H1 (cell line): ENCODE results near the gene RNGTT. TPM values are rescaled to one million over a fixed set of nuclear protein-coding genes. Genes with fewer than 3 reads are reported as not detected.

ENCODE experiments used
- CTCF ChIA-PET: fragments of 300-600 bp; sonication (Branson Sonifier 250); formaldehyde crosslinking; loops from one replicate; lab custom pipeline; 2021; ENCODE audit not compliant: partially characterized antibody; lab: Charles Lee
- POLR2A ChIA-PET: fragments of 300-600 bp; sonication (Branson Sonifier 250); formaldehyde crosslinking; loops from one replicate; lab custom pipeline; 2021; ENCODE audit warnings: inconsistent platforms; ENCODE audit not compliant: partially characterized antibody; lab: Charles Lee
- DNase-seq, 2 experiments: peaks; one replicate each; pipeline versions ENCODE4 v3.0.0 to v3.0.0-alpha.2; 2010 to 2022; ENCODE audit warnings: low spot score in 2 of 2, low read depth in 1 of 2, mixed read lengths in 1 of 2
- FAIRE-seq: peaks from 2 replicates; lab custom pipeline; 2011; peaks lifted over from hg19 to GRCh38; lab: Jason Lieb, UNC
- H2AFZ ChIP-seq: 2 replicates; pipeline ENCODE4 v1.8.1; 2012; ENCODE audit warnings: low read length, inconsistent platforms
- H2AK5ac ChIP-seq: 2 replicates; pipeline ENCODE4 v1.6.1; 2013; ENCODE audit warnings: low read depth, low read length
- H2BK120ac ChIP-seq: replicated peaks from 2 replicates; pipeline ENCODE3; 2013; ENCODE audit warnings: low read depth, low read length, inconsistent platforms
- H2BK12ac ChIP-seq: 2 replicates; pipeline ENCODE4 v1.6.1; 2013; ENCODE audit warnings: low read depth, low read length
- H2BK15ac ChIP-seq: 2 replicates; pipeline ENCODE4 v1.6.1; 2013; ENCODE audit warnings: low read length
- H2BK20ac ChIP-seq: 2 replicates; pipeline ENCODE4 v1.6.1; 2013; ENCODE audit warnings: low read length
- H2BK5ac ChIP-seq: 2 replicates; pipeline ENCODE4 v1.6.1; 2013; ENCODE audit warnings: low read depth, low read length
- H3K14ac ChIP-seq: 2 replicates; pipeline ENCODE4 v1.6.1; 2013; ENCODE audit warnings: inconsistent platforms; ENCODE audit not compliant: insufficient read length
- H3K18ac ChIP-seq: 2 replicates; pipeline ENCODE4 v1.6.1; 2013; ENCODE audit warnings: low read length; ENCODE audit errors: extremely low read depth
- H3K23ac ChIP-seq: 2 replicates; pipeline ENCODE4 v1.6.1; 2013; ENCODE audit warnings: inconsistent platforms; ENCODE audit not compliant: insufficient read length
- H3K23me2 ChIP-seq: 2 replicates; pipeline ENCODE4 v1.6.1; 2013; ENCODE audit warnings: low read depth, low read length
- H3K27ac ChIP-seq: 2 replicates; pipeline ENCODE4 v1.6.1; 2011; ENCODE audit warnings: low read depth, low read length, inconsistent platforms
- H3K27me3 ChIP-seq, 4 experiments: replicated peaks in 1 of 4; 1 replicate in 1 of 4; 2 replicates in 3 of 4; pipeline versions ENCODE4 v1.6.1 to v1.8.1; 2011 to 2013; ENCODE audit warnings: low read length in 3 of 4, mild to moderate bottlenecking in 3 of 4, inconsistent platforms in 2 of 4, mixed read lengths in 2 of 4, moderate library complexity in 1 of 4; ENCODE audit not compliant: control insufficient read depth in 3 of 4, insufficient read depth in 3 of 4; ENCODE audit errors: extremely low read depth in 1 of 4
- H3K36me3 ChIP-seq, 4 experiments: 2 replicates each; pipeline versions ENCODE4 v1.6.1 to v1.8.1; 2011 to 2013; ENCODE audit warnings: mild to moderate bottlenecking in 4 of 4, low read length in 3 of 4, moderate library complexity in 2 of 4, control low read depth in 1 of 4, inconsistent platforms in 1 of 4; ENCODE audit not compliant: insufficient read depth in 4 of 4, control insufficient read depth in 2 of 4
- H3K4ac ChIP-seq: replicated peaks from 2 replicates; pipeline ENCODE3; 2013; ENCODE audit warnings: low read length, low read depth, mixed read lengths, inconsistent platforms; ENCODE audit not compliant: insufficient read length
- H3K4me1 ChIP-seq, 4 experiments: replicated peaks in 1 of 4; 1 replicate in 1 of 4; 2 replicates in 3 of 4; pipeline versions ENCODE4 v1.6.1 to v1.8.1; 2011 to 2013; ENCODE audit warnings: low read length in 3 of 4, inconsistent platforms in 2 of 4, mixed read lengths in 1 of 4; ENCODE audit not compliant: insufficient read depth in 4 of 4, control insufficient read depth in 3 of 4
- H3K4me2 ChIP-seq, 2 experiments: 2 replicates each; pipeline versions ENCODE4 v1.6.1 to v1.8.1; 2011 to 2013; ENCODE audit warnings: low read depth in 2 of 2, low read length in 2 of 2, control low read depth in 1 of 2, inconsistent platforms in 1 of 2, mild to moderate bottlenecking in 1 of 2; ENCODE audit not compliant: insufficient read depth in 1 of 2
- H3K4me3 ChIP-seq, 4 experiments: fragments of 200-600, 300-600 bp in 1 of 4; sonication (generic), shearing (Covaris generic), sonication (Bioruptor Twin) in 1 of 4; 2 replicates each; pipeline versions ENCODE4 v1.5.1 to v1.8.1; 2011 to 2016; ENCODE audit warnings: low read length in 4 of 4, low read depth in 3 of 4, control low read depth in 2 of 4, inconsistent platforms in 2 of 4, mild to moderate bottlenecking in 2 of 4, mixed read lengths in 1 of 4, moderate library complexity in 1 of 4; ENCODE audit not compliant: insufficient read depth in 2 of 4; ENCODE audit errors: extremely low read depth in 1 of 4
- H3K56ac ChIP-seq: replicated peaks from 2 replicates; pipeline ENCODE3; 2013; ENCODE audit warnings: low read depth, mild to moderate bottlenecking, mixed read lengths, low read length, inconsistent platforms; ENCODE audit not compliant: insufficient read length
- H3K79me1 ChIP-seq: 2 replicates; pipeline ENCODE4 v1.6.1; 2013; ENCODE audit warnings: low read depth, low read length, control low read depth
- H3K79me2 ChIP-seq, 2 experiments: 2 replicates each; pipeline versions ENCODE4 v1.6.1 to v1.8.1; 2012 to 2013; ENCODE audit warnings: low read length in 2 of 2, mild to moderate bottlenecking in 2 of 2, inconsistent platforms in 1 of 2; ENCODE audit not compliant: insufficient read depth in 2 of 2, control insufficient read depth in 1 of 2
- H3K9ac ChIP-seq, 4 experiments: replicated peaks in 1 of 4; 1 replicate in 1 of 4; 2 replicates in 3 of 4; pipeline versions ENCODE4 v1.6.1 to v1.8.1; 2011 to 2013; ENCODE audit warnings: low read depth in 3 of 4, low read length in 3 of 4, control low read depth in 2 of 4, mild to moderate bottlenecking in 2 of 4, moderate library complexity in 2 of 4, inconsistent platforms in 1 of 4; ENCODE audit errors: extremely low read depth in 1 of 4
- H3K9me3 ChIP-seq, 2 experiments: 2 replicates each; pipeline versions ENCODE4 v1.6.1 to v1.8.1; 2012 to 2013; ENCODE audit warnings: mild to moderate bottlenecking in 2 of 2, moderate library complexity in 2 of 2, control low read depth in 1 of 2, inconsistent platforms in 1 of 2, low read depth in 1 of 2, low read length in 1 of 2, mixed read lengths in 1 of 2; ENCODE audit not compliant: insufficient read depth in 2 of 2
- H4K20me1 ChIP-seq, 2 experiments: replicated peaks in 1 of 2; 2 replicates each; pipeline versions ENCODE3 to v1.8.1; 2011 to 2013; ENCODE audit warnings: inconsistent platforms in 2 of 2, low read length in 2 of 2, mild to moderate bottlenecking in 1 of 2; ENCODE audit not compliant: insufficient read depth in 2 of 2, control insufficient read depth in 1 of 2
- H4K5ac ChIP-seq: 2 replicates; pipeline ENCODE4 v1.6.1; 2013; ENCODE audit warnings: low read length, low read depth, mixed read lengths, inconsistent platforms; ENCODE audit not compliant: insufficient read length
- H4K8ac ChIP-seq: 2 replicates; pipeline ENCODE4 v1.8.0; 2013; ENCODE audit warnings: mild to moderate bottlenecking, moderate library complexity, low read length, inconsistent platforms; ENCODE audit not compliant: insufficient read depth; ENCODE audit errors: extremely low read depth
- H4K91ac ChIP-seq: replicated peaks from 2 replicates; pipeline ENCODE3; 2013; ENCODE audit warnings: low read length, mixed read lengths, inconsistent platforms; ENCODE audit not compliant: insufficient read length
- GTF2F1 ChIP-seq: IDR thresholded peaks from 2 replicates; pipeline ENCODE4 v1.6.1; 2012; ENCODE audit warnings: low read depth, low read length, improper control_type of control experiment, borderline replicate concordance
- MAFK ChIP-seq: IDR thresholded peaks from 2 replicates; pipeline ENCODE4 v1.6.1; 2012; ENCODE audit warnings: low read depth, mild to moderate bottlenecking, improper control_type of control experiment, low read length
- RNF2 ChIP-seq: fragments of 200-900, 300-1000 bp; sonication (generic); IDR thresholded peaks from 2 replicates; pipeline ENCODE4 v1.7.1; 2016; ENCODE audit warnings: borderline replicate concordance, low read depth, mild to moderate bottlenecking, antibody characterized with exemption, low read length; ENCODE audit not compliant: poor library complexity, severe bottlenecking; ENCODE audit errors: missing control alignments
- WGBS, 2 experiments: shearing (Covaris generic) in 1 of 2; methylation state at CpG; one replicate each; pipeline versions ENCODE4 v1.1.6 to v1.1.7; 2013 to 2015; ENCODE audit warnings: low lambda C conversion rate in 2 of 2, mixed read lengths in 2 of 2, inconsistent platforms in 1 of 2, low coverage in 1 of 2, missing lambda C conversion rate in 1 of 2; ENCODE audit not compliant: insufficient replicate concordance in 2 of 2, insufficient coverage in 1 of 2, insufficient read length in 1 of 2; ENCODE audit errors: extremely low coverage in 1 of 2, missing lambda C conversion rate in 1 of 2; 5-methylcytosine and 5-hydroxymethylcytosine counted together
- polyA plus RNA-seq, 7 experiments: library from polyadenylated mRNA; depleted of rRNA in 3 of 7; stranded (reverse) in 5 of 7; unstranded in 2 of 7; fragments of >200 nt in 5 of 7; fragments of 200-250 nt in 2 of 7; gene quantifications; 1 replicate in 5 of 7; 2 replicates in 1 of 7; 4 replicates in 1 of 7; pipeline versions ENCODE4 v1.2.1 to v1.2.3, GENCODE V29; 2011 to 2013; ENCODE audit warnings: missing spikeins in 2 of 7, mixed read lengths in 2 of 7
- total RNA-seq: library from RNA; stranded (reverse); fragmentation: NEBNext Ultra II Directional; extraction: Animal tissue kit (Norgen Biotek cat#: 25700); gene quantifications from 2 replicates; pipeline ENCODE4 v1.2.1, GENCODE V29; 2021

Gene RNGTT
- total and polyA plus RNA-seq, 2 of the 8 experiments (the other 6 are each of a cell fraction or from before 2014, with no cell fraction given): 3.6 to 21.2 TPM

GRCh38 chr6:88984606-88985005 is 21.2 kb upstream of the RNGTT start:
- Histone ChIP-seq H2BK12ac (no peak overlapping the region), H4K20me1 (no peaks in the 10 kb centered on the region), H3K27ac (no peak overlapping the region), H3K4me2 (no peak overlapping the region), H3K79me2 (no peaks in the 10 kb centered on the region), H3K4me3 (no peak overlapping the region), H3K79me1 (no peaks in the 10 kb centered on the region), H3K9me3 (no peaks in the 10 kb centered on the region), H4K91ac (no peak overlapping the region), H3K9ac (no peak overlapping the region), H3K23me2 (no peaks in the 10 kb centered on the region), H4K8ac (no peak overlapping the region), H4K5ac (no peak overlapping the region), H3K27me3 (no peaks in the 10 kb centered on the region), H3K23ac (no peak overlapping the region), H3K36me3 (no peaks in the 10 kb centered on the region), H2BK15ac (no peak overlapping the region), H3K56ac (no peak overlapping the region), H2BK5ac (no peak overlapping the region), H2BK20ac (no peak overlapping the region), H3K4ac (no peak overlapping the region), H2BK120ac (no peak overlapping the region)
- no peak for FAIRE-seq
- no peak for DNase-seq
- WGBS, 2 experiments: 59% methylated on average over 5 of the region's 5 CpGs; no CpG with 5 or more reads in 1 of the 2 experiments
- TF ChIP-seq MAFK (no peak), RNF2 (no peak), GTF2F1 (no peak)
- TF ChIP-seq, all 59 proteins: peak for 0
- H3K4me1 ChIP-seq: peaks cover 0 to 2% (median 0%) of the 10 kb centered on the region in 4 experiments; a peak in 1 of 7 replicates
- H2AFZ ChIP-seq: no peak overlapping the region
- H3K18ac ChIP-seq: no peak overlapping the region
- POLR2A ChIA-PET: no interaction called here
- CTCF ChIA-PET: interaction anchor here (0.6 to 4.8 kb wide), 32 partner anchors 9 to 370 kb away, joined by 3 to 43 read pairs (median 6); partner anchors contain the start of genes PNRC1 and SRSF12
- no peak overlapping the region for H2AK5ac ChIP-seq
- no peak overlapping the region for H3K14ac ChIP-seq
